ENCODE measurements around the gene SEMA4G.

Gene SEMA4G

DNA sequence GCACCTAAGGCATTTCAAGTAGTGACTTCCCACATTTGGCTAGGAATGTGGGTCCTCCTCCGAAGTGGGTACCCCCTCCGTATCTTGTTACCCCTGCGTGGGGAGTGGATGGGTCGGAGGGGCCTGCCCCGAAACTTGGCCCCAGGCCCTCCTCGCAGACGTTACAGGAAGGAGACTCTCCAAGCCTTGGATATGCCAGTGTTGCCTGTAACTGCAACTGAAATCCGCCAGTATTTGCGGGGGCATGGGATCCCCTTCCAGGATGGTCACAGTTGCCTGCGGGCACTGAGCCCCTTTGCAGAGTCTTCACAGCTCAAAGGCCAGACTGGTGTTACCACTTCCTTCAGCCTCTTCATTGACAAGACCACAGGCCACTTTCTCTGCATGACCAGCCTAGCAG lies 18.9 kb downstream of the SEMA4G start:
- DNase-seq = no peak

- no peak for DNase-seq
Measured at GRCh38 chr10:100989088-100989487, 19.8 kb downstream of the SEMA4G start.

GRCh38 chr10:100993986-100994708 lies 24.8 kb downstream of the SEMA4G start:
- DNase-seq = no peak

- DNase-seq = no peak
Measured at GRCh38 chr10:100995181-100995580, 25.9 kb downstream of the SEMA4G start.

- peak; percentile 27 for DNase-seq
Measured at GRCh38 chr10:100996678-100997359, 27.5 kb downstream of the SEMA4G start.

- DNase-seq = peak; percentile 25
Measured at GRCh38 chr10:100997360-100998182, 28.3 kb downstream of the SEMA4G start.

DNA sequence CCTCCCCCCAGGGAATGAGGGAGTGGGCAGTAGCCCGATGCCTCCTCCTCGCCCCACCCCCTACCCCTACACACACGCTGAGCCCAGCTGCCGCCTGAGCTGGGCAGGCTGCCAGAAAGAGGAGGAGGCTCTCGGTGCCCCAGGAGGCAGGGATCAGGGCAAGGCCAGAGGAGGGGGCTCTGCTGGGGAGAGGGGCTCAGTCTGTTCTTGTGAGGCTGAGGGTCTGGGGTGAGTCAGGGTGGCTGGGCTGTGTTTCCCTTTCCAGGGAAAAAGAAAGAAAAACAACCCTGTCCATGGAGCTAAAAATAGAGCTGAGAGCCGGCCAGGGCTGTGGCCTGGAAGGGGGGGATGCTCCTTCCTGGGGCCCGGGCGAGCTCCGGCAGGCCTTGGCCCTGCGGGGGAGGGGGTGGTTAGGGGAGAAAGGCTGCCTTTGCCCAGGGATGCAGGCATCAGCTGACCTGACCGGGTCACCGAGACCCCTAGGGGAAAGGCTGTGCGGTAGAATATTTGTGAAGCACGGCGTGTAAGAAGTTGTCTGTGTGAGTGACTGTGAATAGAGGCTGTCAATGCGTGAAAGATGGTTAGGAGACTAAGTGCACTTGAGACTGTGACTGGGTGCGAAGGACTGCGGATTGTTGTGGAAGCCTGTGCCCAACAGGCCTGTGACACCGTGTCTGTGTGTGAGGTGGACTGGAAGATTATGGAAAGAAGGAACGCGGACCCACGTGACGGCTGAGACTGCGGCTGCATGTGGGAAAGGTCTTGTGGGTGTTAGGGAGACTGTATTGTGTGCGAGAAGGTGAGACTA lies 29.1 kb downstream of the SEMA4G start:
- peak; percentile 77 for DNase-seq

GRCh38 chr10:100998991-100999741 lies 29.9 kb downstream of the SEMA4G start:
- DNase-seq = peak; percentile 11

- no peak for DNase-seq
Measured at GRCh38 chr10:100999742-101000126, 30.4 kb downstream of the SEMA4G start, which contains the start of gene LZTS2. Gene LZTS2, plus strand, starts transcription at chr10:100999808. Its CDS starts 2,731 bp downstream, at chr10:101002539.

GRCh38 chr10:101000127-101000914 lies 31.0 kb downstream of the SEMA4G start:
- peak; percentile 3 for DNase-seq

DNA sequence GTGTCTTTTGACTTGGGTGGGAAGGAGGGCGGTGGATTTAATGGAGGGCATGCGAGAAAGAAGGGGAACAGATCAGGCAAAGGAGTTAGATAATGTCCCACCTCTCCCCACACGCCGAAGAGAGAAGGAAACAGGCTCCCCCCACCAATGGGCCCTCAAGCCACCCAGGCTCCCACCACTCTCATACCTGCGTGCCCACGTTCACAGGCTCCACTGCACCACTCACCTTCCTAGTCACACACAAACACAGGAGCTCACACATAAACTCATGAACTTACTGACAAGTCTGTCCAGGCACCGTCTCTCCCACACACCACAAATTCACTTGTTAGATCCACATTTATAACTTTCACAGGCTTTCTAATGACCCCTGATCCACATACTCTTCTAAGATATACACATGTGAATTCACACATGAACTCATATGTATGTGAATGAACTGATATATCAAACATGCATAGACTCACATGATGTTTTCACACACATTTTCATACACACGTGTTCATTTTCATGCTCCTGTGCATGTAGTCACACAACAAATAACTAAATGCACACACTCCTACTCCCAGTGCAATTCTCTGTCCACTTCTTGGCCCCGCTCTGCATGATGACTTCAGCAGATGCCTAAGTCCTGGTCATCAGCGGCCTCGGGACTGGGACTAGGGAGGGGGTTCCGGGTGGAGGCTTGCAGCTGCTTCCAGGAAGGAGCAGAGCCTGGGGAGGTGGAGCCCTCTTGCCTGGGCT lies 31.8 kb downstream of the SEMA4G start:
- no peak for DNase-seq

DNA sequence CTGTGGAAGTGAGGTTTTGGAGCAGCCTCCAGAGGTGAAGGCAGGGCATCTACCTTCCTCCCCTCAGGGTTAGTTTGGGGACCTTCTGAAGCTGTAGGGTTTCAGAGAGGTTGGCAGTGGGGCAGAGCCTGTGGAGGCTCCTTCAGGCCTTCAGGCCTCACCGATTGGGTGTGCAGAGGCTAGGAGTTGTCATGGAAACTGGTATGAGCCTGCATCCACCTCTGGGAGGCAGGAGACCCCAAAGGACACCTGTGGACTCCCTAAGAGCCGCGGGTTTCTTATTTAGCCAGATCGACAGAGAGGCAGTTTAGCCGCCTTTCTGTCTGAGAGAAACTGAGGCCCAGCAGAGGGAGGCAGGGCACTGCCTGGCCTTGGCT lies 32.3 kb downstream of the SEMA4G start:
- no peak for DNase-seq

DNA sequence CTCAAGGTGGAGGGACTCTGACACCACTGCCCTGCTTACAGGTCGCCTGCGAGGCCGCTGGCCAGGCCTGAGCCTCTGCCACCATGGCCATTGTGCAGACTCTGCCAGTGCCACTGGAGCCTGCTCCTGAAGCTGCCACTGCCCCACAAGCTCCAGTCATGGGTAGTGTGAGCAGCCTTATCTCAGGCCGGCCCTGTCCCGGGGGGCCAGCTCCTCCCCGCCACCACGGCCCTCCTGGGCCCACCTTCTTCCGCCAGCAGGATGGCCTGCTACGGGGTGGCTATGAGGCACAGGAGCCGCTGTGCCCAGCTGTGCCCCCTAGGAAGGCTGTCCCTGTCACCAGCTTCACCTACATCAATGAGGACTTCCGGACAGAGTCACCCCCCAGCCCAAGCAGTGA lies 33.2 kb downstream of the SEMA4G start:
- DNase-seq = no peak

GRCh38 chr10:101003639-101004206 lies 34.4 kb downstream of the SEMA4G start:
- DNase-seq = no peak

GRCh38 chr10:101005361-101005760 lies 36.1 kb downstream of the SEMA4G start:
- no peak for DNase-seq

DNA sequence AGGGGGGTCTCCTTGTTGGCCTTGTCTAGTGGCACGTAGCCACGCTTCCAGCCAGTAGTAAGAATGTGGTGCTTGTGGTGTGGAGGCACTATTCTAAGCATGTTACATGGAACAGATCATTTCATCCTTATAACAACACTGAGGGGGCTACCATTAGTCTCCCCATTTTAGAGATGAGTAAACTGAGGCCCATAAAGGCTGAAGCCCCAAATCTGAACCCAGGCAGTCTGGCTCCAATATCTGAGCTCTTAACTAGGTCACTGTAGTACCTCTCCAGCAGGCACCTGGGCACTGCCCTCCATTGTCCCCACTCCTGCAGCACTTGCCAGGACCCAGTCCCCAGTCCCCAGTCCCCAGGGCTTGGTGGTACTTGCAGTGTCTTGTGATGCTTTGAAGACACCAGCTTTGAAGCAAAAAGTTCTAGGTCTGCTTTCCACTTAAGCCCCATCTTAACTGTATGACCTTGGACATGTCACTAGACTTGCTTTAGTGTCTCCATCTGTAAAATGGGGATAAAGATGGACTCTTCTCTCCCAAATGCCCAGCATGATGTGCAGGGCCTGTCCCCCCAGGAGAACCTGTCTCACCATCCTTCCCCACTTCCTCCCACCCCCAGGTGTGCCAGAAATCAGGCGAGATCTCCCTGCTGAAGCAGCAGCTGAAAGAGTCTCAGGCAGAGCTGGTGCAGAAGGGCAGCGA lies 36.7 kb downstream of the SEMA4G start:
- DNase-seq = no peak

DNA sequence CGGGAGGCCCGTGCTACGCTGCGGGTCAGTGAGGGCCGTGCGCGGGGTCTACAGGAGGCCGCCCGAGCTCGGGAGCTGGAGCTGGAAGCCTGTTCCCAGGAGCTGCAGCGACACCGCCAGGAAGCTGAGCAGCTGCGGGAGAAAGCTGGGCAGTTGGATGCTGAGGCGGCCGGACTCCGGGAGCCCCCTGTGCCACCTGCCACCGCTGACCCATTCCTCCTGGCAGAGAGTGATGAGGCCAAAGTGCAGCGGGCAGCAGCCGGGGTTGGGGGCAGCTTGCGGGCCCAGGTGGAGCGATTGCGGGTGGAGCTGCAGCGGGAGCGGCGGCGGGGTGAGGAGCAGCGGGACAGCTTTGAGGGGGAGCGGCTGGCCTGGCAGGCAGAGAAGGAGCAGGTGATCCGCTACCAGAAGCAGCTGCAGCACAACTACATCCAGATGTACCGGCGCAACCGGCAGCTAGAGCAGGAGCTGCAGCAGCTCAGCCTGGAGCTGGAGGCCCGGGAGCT lies 37.3 kb downstream of the SEMA4G start:
- DNase-seq = no peak

GRCh38 chr10:101007099-101007711 lies 37.9 kb downstream of the SEMA4G start:
- no peak for DNase-seq
